Right forelimb (tissue), 1 donor: ENCODE measurements around the gene SCNN1A.

Source experiments
- DNase-seq: peaks from one replicate; pipeline ENCODE4 v3.0.0-alpha.2; 2018

The SCNN1A gene

GRCh38 chr12:6383572-6384498, 8.5 kb upstream of the SCNN1A start, which contains the start of gene LTBR:
Gene LTBR, plus strand, starts transcription at chr12:6384162. Its CDS starts 197 bp downstream, at chr12:6384359.
- peak; percentile 94 for DNase-seq

DNA sequence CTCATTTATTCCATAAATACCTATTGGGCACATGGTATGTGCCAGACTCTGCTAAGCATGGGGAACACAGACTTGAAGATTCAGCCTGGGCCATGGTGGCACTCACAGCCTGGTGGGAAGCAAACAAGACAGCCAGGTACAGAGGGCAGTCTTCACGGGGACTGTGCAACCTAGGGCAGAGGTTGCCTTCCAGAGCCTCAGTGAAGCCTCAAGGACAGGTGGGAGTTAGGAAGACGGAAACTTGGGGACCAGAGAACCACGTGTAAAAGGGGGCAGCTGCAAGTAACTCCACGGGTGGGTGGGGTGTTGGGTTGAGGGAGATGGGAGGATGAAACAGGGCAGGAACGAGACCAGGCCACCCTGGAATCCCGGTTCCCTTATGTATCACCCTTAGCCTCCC, 7.6 kb upstream of the SCNN1A start:
- DNase-seq: no peak

DNA sequence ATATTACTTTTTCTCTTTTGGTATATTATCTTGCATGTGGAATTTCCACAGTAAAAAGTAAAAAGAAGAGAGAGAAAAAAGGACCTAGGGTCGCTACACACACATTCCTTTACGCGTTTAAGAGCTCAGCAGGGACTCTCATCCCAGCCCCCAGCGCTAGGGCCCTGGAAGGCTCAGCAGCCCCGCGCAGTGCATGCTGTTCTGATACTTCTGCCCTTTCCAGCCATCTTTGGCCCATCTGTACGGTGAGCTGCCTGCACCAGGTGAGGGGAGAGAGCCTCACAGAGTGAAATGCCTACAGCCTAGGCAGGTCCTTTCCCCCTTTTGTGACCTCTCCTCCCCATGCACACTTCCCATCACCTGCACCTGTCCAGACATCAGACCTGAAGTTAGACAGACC, 7.0 kb upstream of the SCNN1A start:
- DNase-seq: no peak

GRCh38 chr12:6380141-6381121, 5.1 kb upstream of the SCNN1A start:
- no peak for DNase-seq

- DNase-seq: no peak
Measured at GRCh38 chr12:6378709-6379472, 3.5 kb upstream of the SCNN1A start.

DNA sequence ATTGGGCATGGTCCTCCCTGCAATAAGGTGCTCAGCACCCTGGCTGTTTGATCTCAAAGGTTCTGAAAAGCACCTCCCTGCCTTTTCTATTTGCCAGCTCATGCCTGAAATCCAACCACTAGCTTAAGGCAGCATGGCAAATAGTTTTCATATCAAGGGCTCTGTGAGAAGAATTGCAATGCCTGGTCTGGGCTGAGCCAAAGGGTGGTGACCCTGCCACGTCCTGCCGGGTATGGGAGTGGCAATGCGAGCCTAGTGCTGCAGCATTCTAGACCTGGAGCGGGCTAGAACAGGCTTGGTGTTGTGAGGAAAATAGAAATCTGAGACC, 2.3 kb upstream of the SCNN1A start:
- DNase-seq: no peak

- no peak for DNase-seq
Measured at GRCh38 chr12:6376870-6377666, 1.7 kb upstream of the SCNN1A start.

GRCh38 chr12:6376079-6376869, 911 bp upstream of the SCNN1A start:
- peak; percentile 65 for DNase-seq

DNA sequence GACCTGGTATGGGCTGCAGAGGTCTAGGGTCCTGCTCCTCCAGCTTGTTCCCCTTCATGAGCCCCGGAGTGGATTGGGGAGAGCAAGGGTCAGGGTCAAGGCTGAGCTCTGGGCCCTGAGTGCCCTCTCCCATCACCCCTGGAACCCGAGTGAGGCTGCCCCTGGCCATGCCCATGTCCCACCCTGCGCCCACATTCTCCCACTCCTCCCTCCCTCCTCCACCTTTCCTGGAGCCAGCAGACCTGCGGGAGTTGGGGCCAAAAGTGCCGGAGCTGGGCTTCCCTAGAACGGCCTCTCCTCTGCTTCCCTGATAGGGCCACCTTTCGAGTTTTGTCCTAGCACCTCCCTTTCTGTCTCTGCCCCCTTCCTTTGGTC, 590 bp downstream of the SCNN1A start:
- no peak for DNase-seq

- DNase-seq: no peak
Measured at GRCh38 chr12:6374028-6374785, 1.2 kb downstream of the SCNN1A start.

DNA sequence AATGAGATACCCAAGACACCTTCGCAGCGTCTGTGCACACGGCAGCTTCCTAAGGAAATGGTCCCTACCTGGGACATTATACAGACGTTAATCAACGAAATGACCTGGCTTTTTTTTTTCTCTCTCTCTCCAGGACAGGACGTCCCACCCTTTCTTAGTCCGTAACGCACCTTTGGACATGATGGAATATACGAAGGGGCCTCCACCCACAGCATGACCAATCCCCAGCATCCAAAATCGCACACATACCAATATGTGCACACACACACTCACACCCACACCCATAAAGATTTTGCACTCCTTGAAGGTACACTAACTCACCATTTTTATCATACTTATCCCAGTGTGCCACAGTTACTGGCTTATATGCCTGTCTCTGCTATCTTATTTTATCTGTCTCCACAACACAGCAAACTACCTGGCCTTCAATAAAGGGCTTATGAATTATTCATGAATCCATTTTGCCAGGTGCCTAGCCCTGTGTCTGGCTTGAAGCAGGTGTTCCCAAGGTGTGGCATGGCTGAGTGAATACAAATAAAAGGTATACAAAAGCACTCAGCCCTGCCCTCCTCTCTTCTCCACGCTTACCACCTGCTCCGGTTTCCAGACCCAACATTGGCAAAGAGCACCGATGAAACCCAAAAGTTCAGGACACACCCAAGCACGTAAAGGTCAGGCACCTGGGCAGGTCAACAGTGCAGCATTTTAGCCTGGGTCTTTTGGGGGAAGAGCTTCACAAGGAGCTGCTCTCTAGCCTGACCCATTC, 2.2 kb downstream of the SCNN1A start:
- no peak for DNase-seq

- no peak for DNase-seq
Measured at GRCh38 chr12:6372403-6373003, 2.9 kb downstream of the SCNN1A start.

DNA sequence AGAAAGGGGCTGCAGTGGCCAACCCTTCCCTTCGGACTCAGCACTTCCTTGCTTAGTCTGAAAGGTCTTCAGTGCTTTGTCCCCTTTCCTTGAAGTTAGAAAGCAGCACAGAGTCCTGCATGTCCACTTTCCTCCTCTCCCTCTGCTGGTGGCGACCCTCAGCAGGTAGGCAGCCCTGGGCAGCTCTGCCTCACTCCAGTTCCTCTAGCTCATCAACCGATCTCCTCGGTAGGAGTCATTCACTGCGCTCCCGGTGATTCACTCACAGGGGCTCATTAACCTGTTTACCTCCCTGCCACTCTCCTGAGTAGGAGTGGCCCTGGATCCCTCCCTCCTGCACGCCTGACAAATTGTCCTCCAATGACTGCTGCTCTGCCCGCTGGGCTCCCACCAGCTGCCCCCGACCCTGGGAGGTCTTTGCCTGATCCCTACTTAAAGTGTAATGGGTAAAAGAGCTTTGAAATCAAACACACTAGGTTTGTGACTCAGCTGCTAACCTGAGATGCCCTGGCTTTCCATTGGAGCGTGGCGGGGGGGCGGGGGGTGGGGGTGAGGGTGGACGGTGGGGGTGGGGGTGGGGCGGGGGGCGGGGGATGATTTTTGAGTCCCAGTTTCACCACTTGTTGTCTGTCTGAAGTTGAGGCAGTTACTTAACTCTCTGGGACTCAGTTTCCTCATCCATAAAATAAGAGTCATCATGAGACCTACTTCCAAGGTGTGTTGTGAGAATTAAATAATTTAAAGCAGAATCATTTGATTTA, 4.2 kb downstream of the SCNN1A start:
- DNase-seq: no peak

DNA sequence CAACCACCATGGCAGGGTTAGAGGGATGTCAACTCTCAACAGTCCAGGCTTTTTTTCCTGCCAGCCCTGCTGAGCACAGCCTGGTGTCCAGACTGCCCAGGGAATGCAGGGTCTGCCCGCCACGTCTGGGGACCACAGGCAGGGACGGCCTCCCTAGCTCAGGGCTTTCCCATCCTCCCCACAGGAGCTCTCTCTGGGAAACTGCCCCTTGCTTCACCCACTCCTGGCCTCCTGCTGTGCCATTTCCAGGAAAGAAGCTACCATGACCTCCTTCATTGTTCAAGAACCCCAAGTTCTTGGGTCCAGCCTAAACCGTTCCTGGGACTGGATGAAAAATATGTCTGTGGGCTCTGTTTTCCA, 4.8 kb downstream of the SCNN1A start:
- DNase-seq: no peak

GRCh38 chr12:6369916-6370575, 5.3 kb downstream of the SCNN1A start:
- DNase-seq: no peak

- DNase-seq: no peak
Measured at GRCh38 chr12:6368906-6369525, 6.3 kb downstream of the SCNN1A start.
